K562 (cell line): ENCODE data around the gene SMC3. TPM values are rescaled to one million over a fixed set of nuclear protein-coding genes. Genes with fewer than 3 reads are reported as not detected.

Experiments used
- CHCHD3 ChIP-seq: fragments of 250-450 bp; sonication (Bioruptor Pico); IDR thresholded peaks from 2 replicates; pipeline ENCODE4 v2.1.2; 2022; ENCODE audit warnings: mild to moderate bottlenecking
- MGA ChIP-seq: fragments of 450-650 bp; IDR thresholded peaks from 2 replicates; pipeline ENCODE4 v1.6.1; 2016; ENCODE audit warnings: mild to moderate bottlenecking, moderate library complexity
- polyA plus RNA-seq, 8 experiments: library from polyadenylated mRNA; depleted of rRNA in 4 of 8; stranded (reverse) in 5 of 8; unstranded in 3 of 8; fragments of >200 nt; fragmentation: Nextera tagmentation in 2 of 8; fragmentation: Illumina TruSeq in 1 of 8; extraction: Ambion mirVana in 2 of 8; extraction: Trizol in 1 of 8; gene quantifications; 2 replicates each; pipeline versions ENCODE4 v1.2.1 to v1.2.3, GENCODE V29; 2011 to 2014; ENCODE audit warnings: inconsistent platforms in 1 of 8, missing spikeins in 1 of 8
- total RNA-seq, 7 experiments: library from RNA; depleted of rRNA in 6 of 7; stranded (reverse); fragments of >200 nt in 6 of 7; fragmentation: Illumina TruSeq in 2 of 7; extraction: Trizol in 2 of 7; gene quantifications; 2 replicates each; pipeline versions ENCODE4 v1.2.1 to v1.2.3, GENCODE V29; 2011 to 2021; ENCODE audit warnings: low replicate concordance in 1 of 7

SMC3 gene
- total and polyA plus RNA-seq, 9 of the 15 experiments (the other 6 are each of a cell fraction or from before 2014, with no cell fraction given), result 21.3 to 62.6 (median 39.3) TPM

GRCh38 chr10:110546499-110547110 is 20.9 kb upstream of the SMC3 start (continued):
- TF ChIP-seq MGA (no peak), CHCHD3 (no peak)
